ENCODE results near the gene SLC22A23.

The SLC22A23 gene

GRCh38 chr6:3310703-3311102 lies 146.1 kb downstream of the SLC22A23 start:
- Histone ChIP-seq H3K36me3 (ENCODE audit: control insufficient read depth, low read depth, low read length) (no peaks in the 10 kb centered on the region), H3K27ac (ENCODE audit: low read length) (no peak overlapping the region), H3K9me3 (ENCODE audit: control insufficient read depth, low read depth, low read length) (no peaks in the 10 kb centered on the region), H3K9ac (ENCODE audit: low read length) (no peak overlapping the region), H3K4me1 (ENCODE audit: control insufficient read depth, low read depth, low read length) (no peaks in the 10 kb centered on the region), H3K4me3 (ENCODE audit: low read length) (no peak overlapping the region), H3K27me3 (ENCODE audit: control insufficient read depth, insufficient read depth, low read length) (no peaks in the 10 kb centered on the region)

GRCh38 chr6:3310051-3310448 lies 146.8 kb downstream of the SLC22A23 start:
- H3K4me3 ChIP-seq (ENCODE audit: low read length) = no peak overlapping the region
- no peaks in the 10 kb centered on the region for H3K27me3 ChIP-seq (ENCODE audit: control insufficient read depth, insufficient read depth, low read length)
- no peaks in the 10 kb centered on the region for H3K4me1 ChIP-seq (ENCODE audit: control insufficient read depth, low read depth, low read length)
- no peaks in the 10 kb centered on the region for H3K9me3 ChIP-seq (ENCODE audit: control insufficient read depth, low read depth, low read length)
- no peak overlapping the region for H3K9ac ChIP-seq (ENCODE audit: low read length)
- no peak overlapping the region for H3K27ac ChIP-seq (ENCODE audit: low read length)
- no peaks in the 10 kb centered on the region for H3K36me3 ChIP-seq (ENCODE audit: control insufficient read depth, low read depth, low read length)

- Histone ChIP-seq H3K9me3 (ENCODE audit: control insufficient read depth, low read depth, low read length) (no peaks in the 10 kb centered on the region), H3K4me3 (ENCODE audit: low read length) (no peak overlapping the region), H3K4me1 (ENCODE audit: control insufficient read depth, low read depth, low read length) (no peaks in the 10 kb centered on the region), H3K36me3 (ENCODE audit: control insufficient read depth, low read depth, low read length) (no peaks in the 10 kb centered on the region), H3K27ac (ENCODE audit: low read length) (no peak overlapping the region), H3K27me3 (ENCODE audit: control insufficient read depth, insufficient read depth, low read length) (no peaks in the 10 kb centered on the region), H3K9ac (ENCODE audit: low read length) (no peak overlapping the region)
Observed at GRCh38 chr6:3309391-3310050, 147.3 kb downstream of the SLC22A23 start.

- H3K36me3 ChIP-seq (ENCODE audit: control insufficient read depth, low read depth, low read length) = no peaks in the 10 kb centered on the region
- no peaks in the 10 kb centered on the region for H3K27me3 ChIP-seq (ENCODE audit: control insufficient read depth, insufficient read depth, low read length)
- no peak overlapping the region for H3K9ac ChIP-seq (ENCODE audit: low read length)
- H3K27ac ChIP-seq (ENCODE audit: low read length) = no peak overlapping the region
- H3K4me1 ChIP-seq (ENCODE audit: control insufficient read depth, low read depth, low read length) = no peaks in the 10 kb centered on the region
- no peak overlapping the region for H3K4me3 ChIP-seq (ENCODE audit: low read length)
- H3K9me3 ChIP-seq (ENCODE audit: control insufficient read depth, low read depth, low read length) = no peaks in the 10 kb centered on the region
Observed at GRCh38 chr6:3308106-3308505, 148.7 kb downstream of the SLC22A23 start.

- Histone ChIP-seq H3K9me3 (ENCODE audit: control insufficient read depth, low read depth, low read length) (no peaks in the 10 kb centered on the region), H3K4me3 (ENCODE audit: low read length) (no peak overlapping the region), H3K4me1 (ENCODE audit: control insufficient read depth, low read depth, low read length) (no peaks in the 10 kb centered on the region), H3K36me3 (ENCODE audit: control insufficient read depth, low read depth, low read length) (no peaks in the 10 kb centered on the region), H3K9ac (ENCODE audit: low read length) (no peak overlapping the region), H3K27ac (ENCODE audit: low read length) (no peak overlapping the region), H3K27me3 (ENCODE audit: control insufficient read depth, insufficient read depth, low read length) (no peaks in the 10 kb centered on the region)
Observed at GRCh38 chr6:3307436-3307835, 149.4 kb downstream of the SLC22A23 start.

- no peak overlapping the region for H3K4me3 ChIP-seq (ENCODE audit: low read length)
- no peaks in the 10 kb centered on the region for H3K9me3 ChIP-seq (ENCODE audit: control insufficient read depth, low read depth, low read length)
- H3K36me3 ChIP-seq (ENCODE audit: control insufficient read depth, low read depth, low read length) = no peaks in the 10 kb centered on the region
- H3K27me3 ChIP-seq (ENCODE audit: control insufficient read depth, insufficient read depth, low read length) = no peaks in the 10 kb centered on the region
- no peak overlapping the region for H3K9ac ChIP-seq (ENCODE audit: low read length)
- no peaks in the 10 kb centered on the region for H3K4me1 ChIP-seq (ENCODE audit: control insufficient read depth, low read depth, low read length)
- H3K27ac ChIP-seq (ENCODE audit: low read length) = no peak overlapping the region
Observed at GRCh38 chr6:3306848-3307247, 150.0 kb downstream of the SLC22A23 start.

GRCh38 chr6:3305831-3306230 lies 151.0 kb downstream of the SLC22A23 start:
- H3K9me3 ChIP-seq (ENCODE audit: control insufficient read depth, low read depth, low read length) = no peaks in the 10 kb centered on the region
- no peak overlapping the region for H3K27ac ChIP-seq (ENCODE audit: low read length)
- no peaks in the 10 kb centered on the region for H3K4me1 ChIP-seq (ENCODE audit: control insufficient read depth, low read depth, low read length)
- no peak overlapping the region for H3K4me3 ChIP-seq (ENCODE audit: low read length)
- no peaks in the 10 kb centered on the region for H3K36me3 ChIP-seq (ENCODE audit: control insufficient read depth, low read depth, low read length)
- no peaks in the 10 kb centered on the region for H3K27me3 ChIP-seq (ENCODE audit: control insufficient read depth, insufficient read depth, low read length)
- H3K9ac ChIP-seq (ENCODE audit: low read length) = no peak overlapping the region

GRCh38 chr6:3305216-3305565 lies 151.7 kb downstream of the SLC22A23 start:
- Histone ChIP-seq H3K4me3 (ENCODE audit: low read length) (no peak overlapping the region), H3K4me1 (ENCODE audit: control insufficient read depth, low read depth, low read length) (no peaks in the 10 kb centered on the region), H3K27ac (ENCODE audit: low read length) (no peak overlapping the region), H3K9me3 (ENCODE audit: control insufficient read depth, low read depth, low read length) (no peaks in the 10 kb centered on the region), H3K9ac (ENCODE audit: low read length) (no peak overlapping the region), H3K36me3 (ENCODE audit: control insufficient read depth, low read depth, low read length) (no peaks in the 10 kb centered on the region), H3K27me3 (ENCODE audit: control insufficient read depth, insufficient read depth, low read length) (no peaks in the 10 kb centered on the region)

GRCh38 chr6:3304500-3305215 lies 152.2 kb downstream of the SLC22A23 start:
- Histone ChIP-seq H3K36me3 (ENCODE audit: control insufficient read depth, low read depth, low read length) (no peaks in the 10 kb centered on the region), H3K27me3 (ENCODE audit: control insufficient read depth, insufficient read depth, low read length) (no peaks in the 10 kb centered on the region), H3K9ac (ENCODE audit: low read length) (no peak overlapping the region), H3K4me3 (ENCODE audit: low read length) (no peak overlapping the region), H3K9me3 (ENCODE audit: control insufficient read depth, low read depth, low read length) (no peaks in the 10 kb centered on the region), H3K4me1 (ENCODE audit: control insufficient read depth, low read depth, low read length) (no peaks in the 10 kb centered on the region), H3K27ac (ENCODE audit: low read length) (no peak overlapping the region)

GRCh38 chr6:3303795-3304411 lies 152.9 kb downstream of the SLC22A23 start:
- Histone ChIP-seq H3K9ac (ENCODE audit: low read length) (no peak overlapping the region), H3K27ac (ENCODE audit: low read length) (no peak overlapping the region), H3K36me3 (ENCODE audit: control insufficient read depth, low read depth, low read length) (no peaks in the 10 kb centered on the region), H3K4me3 (ENCODE audit: low read length) (no peak overlapping the region), H3K27me3 (ENCODE audit: control insufficient read depth, insufficient read depth, low read length) (no peaks in the 10 kb centered on the region), H3K4me1 (ENCODE audit: control insufficient read depth, low read depth, low read length) (no peaks in the 10 kb centered on the region), H3K9me3 (ENCODE audit: control insufficient read depth, low read depth, low read length) (no peaks in the 10 kb centered on the region)

- H3K27me3 ChIP-seq (ENCODE audit: control insufficient read depth, insufficient read depth, low read length) = no peaks in the 10 kb centered on the region
- no peak overlapping the region for H3K4me3 ChIP-seq (ENCODE audit: low read length)
- H3K9ac ChIP-seq (ENCODE audit: low read length) = no peak overlapping the region
- no peaks in the 10 kb centered on the region for H3K36me3 ChIP-seq (ENCODE audit: control insufficient read depth, low read depth, low read length)
- H3K27ac ChIP-seq (ENCODE audit: low read length) = no peak overlapping the region
- no peaks in the 10 kb centered on the region for H3K4me1 ChIP-seq (ENCODE audit: control insufficient read depth, low read depth, low read length)
- H3K9me3 ChIP-seq (ENCODE audit: control insufficient read depth, low read depth, low read length) = no peaks in the 10 kb centered on the region
Observed at GRCh38 chr6:3301506-3301905, 155.3 kb downstream of the SLC22A23 start.

- no peak overlapping the region for H3K27ac ChIP-seq (ENCODE audit: low read length)
- no peaks in the 10 kb centered on the region for H3K36me3 ChIP-seq (ENCODE audit: control insufficient read depth, low read depth, low read length)
- no peaks in the 10 kb centered on the region for H3K9me3 ChIP-seq (ENCODE audit: control insufficient read depth, low read depth, low read length)
- no peaks in the 10 kb centered on the region for H3K27me3 ChIP-seq (ENCODE audit: control insufficient read depth, insufficient read depth, low read length)
- no peaks in the 10 kb centered on the region for H3K4me1 ChIP-seq (ENCODE audit: control insufficient read depth, low read depth, low read length)
- H3K9ac ChIP-seq (ENCODE audit: low read length) = no peak overlapping the region
- no peak overlapping the region for H3K4me3 ChIP-seq (ENCODE audit: low read length)
Observed at GRCh38 chr6:3299221-3299620, 157.6 kb downstream of the SLC22A23 start.

Data from iPS-18a (cell line).